BJ (cell line): ENCODE results near the gene CHI3L2. TPM values are rescaled to one million over a fixed set of nuclear protein-coding genes. Genes with fewer than 3 reads are reported as not detected.

Source experiments
- CTCF ChIA-PET: fragments of 350-600 bp; formaldehyde crosslinking; extraction: SDS; loops from one replicate; lab custom pipeline; 2021; ENCODE audit warnings: antibody characterized with exemption, inconsistent platforms; lab: Yijun Ruan, JAX
- POLR2A ChIA-PET: fragments of 300-600 bp; sonication (Branson Sonifier 250); formaldehyde crosslinking; extraction: SDS; loops from one replicate; lab custom pipeline; 2021; ENCODE audit warnings: antibody characterized with exemption; lab: Charles Lee
- DNase-seq: peaks from one replicate; pipeline ENCODE4 v3.0.0-alpha.2; 2011; ENCODE audit warnings: low read depth
- H3K27me3 ChIP-seq: 2 replicates; pipeline ENCODE4 v1.6.0; 2011; ENCODE audit warnings: low read length; ENCODE audit not compliant: control insufficient read depth, insufficient read depth
- H3K36me3 ChIP-seq: 2 replicates; pipeline ENCODE4 v1.5.1; 2011; ENCODE audit warnings: low read length; ENCODE audit not compliant: control insufficient read depth, insufficient read depth
- H3K4me3 ChIP-seq: 2 replicates; pipeline ENCODE4 v1.5.1; 2011; ENCODE audit warnings: low read depth, mild to moderate bottlenecking, control low read depth, low read length
- CTCF ChIP-seq: IDR thresholded peaks from 2 replicates; pipeline ENCODE4 v1.5.1; 2011; ENCODE audit warnings: low read depth, mild to moderate bottlenecking, control low read depth, inconsistent platforms, low read length, moderate library complexity; ENCODE audit not compliant: insufficient read depth
- polyA plus RNA-seq: library from polyadenylated mRNA; depleted of rRNA; stranded (reverse); fragments of >200 nt; gene quantifications from 2 replicates; pipeline ENCODE4 v1.2.3, GENCODE V29; 2011

CHI3L2 gene
- polyA plus RNA-seq, 1 experiment: 0.05 TPM

- ChIA-PET POLR2A (no interaction called here), CTCF (interaction anchor here (0.6 kb wide), 1 partner anchor 123 kb away, joined by 3 read pairs; no protein-coding TSS in a partner anchor)
- Histone ChIP-seq H3K4me3 (no peak overlapping the region), H3K27me3 (peaks cover 14% of the 10 kb centered on the region), H3K36me3 (no peaks in the 10 kb centered on the region)
- DNase-seq: no peak
- TF ChIP-seq CTCF: no peak
These were observed 40.4 kb downstream of the CHI3L2 start for GRCh38 chr1:111267801-111268508.

GRCh38 chr1:111269825-111270406 is 42.4 kb downstream of the CHI3L2 start:
- ChIA-PET CTCF (no interaction called here), POLR2A (no interaction called here)
- TF ChIP-seq CTCF: no peak
- no peak overlapping the region for H3K4me3 ChIP-seq
- H3K27me3 ChIP-seq: peaks cover 14% of the 10 kb centered on the region
- no peaks in the 10 kb centered on the region for H3K36me3 ChIP-seq
- DNase-seq: no peak

DNA sequence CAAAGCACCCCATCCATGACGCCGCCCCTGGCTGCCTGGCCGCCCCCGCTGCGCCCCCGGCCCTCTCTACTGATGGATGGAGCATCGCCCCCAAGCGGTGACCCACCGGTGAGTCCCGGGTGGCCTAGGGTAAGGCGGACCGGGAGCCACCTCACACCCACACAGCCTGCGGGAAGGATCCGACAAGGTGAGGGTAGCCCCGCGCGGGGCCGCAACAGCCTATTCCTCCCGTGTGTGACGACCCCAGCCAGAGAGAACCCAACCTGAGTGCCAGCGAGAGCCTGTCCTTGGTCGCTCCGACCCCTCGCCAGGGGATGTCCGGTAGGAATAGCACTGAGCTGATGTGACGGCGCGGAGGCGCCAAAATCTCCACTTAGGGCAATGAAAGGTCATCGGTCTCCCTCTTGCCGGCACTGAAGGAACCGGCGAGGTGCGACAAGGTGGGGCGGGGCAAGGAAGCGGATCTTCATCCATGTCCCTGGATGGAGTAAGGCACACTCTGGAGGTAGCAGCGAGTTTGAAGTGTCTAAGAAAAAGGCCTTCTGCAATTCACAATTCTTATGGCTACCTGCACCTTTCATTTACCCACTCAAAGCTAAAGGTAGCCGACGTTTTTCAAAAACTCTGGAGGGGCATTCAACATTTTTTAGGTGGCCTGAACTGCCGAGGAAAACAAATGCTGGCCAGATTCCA is 43.4 kb downstream of the CHI3L2 start:
- POLR2A ChIA-PET: no interaction called here

GRCh38 chr1:111271464-111271801 is 43.9 kb downstream of the CHI3L2 start:
- TF ChIP-seq CTCF: no peak
- Histone ChIP-seq H3K27me3 (peaks cover 14% of the 10 kb centered on the region), H3K4me3 (no peak overlapping the region), H3K36me3 (no peaks in the 10 kb centered on the region)
- no peak for DNase-seq
- ChIA-PET CTCF (interaction anchor here (0.6 to 1.0 kb wide), 2 partner anchors 11 to 12 kb away, joined by 3 to 5 read pairs; no protein-coding TSS in a partner anchor), POLR2A (no interaction called here)

More for the DNA sequence above, 43.4 kb downstream of the CHI3L2 start:
- TF ChIP-seq CTCF: no peak
- DNase-seq: no peak
- Histone ChIP-seq H3K4me3 (no peak overlapping the region), H3K27me3 (peaks cover 14% of the 10 kb centered on the region), H3K36me3 (no peaks in the 10 kb centered on the region)
- CTCF ChIA-PET: interaction anchor here (0.6 to 1.0 kb wide), 2 partner anchors 11 to 12 kb away, joined by 3 to 5 read pairs; no protein-coding TSS in a partner anchor

- Histone ChIP-seq H3K27me3 (peaks cover 14% of the 10 kb centered on the region), H3K36me3 (no peaks in the 10 kb centered on the region), H3K4me3 (no peak overlapping the region)
- no peak for DNase-seq
- ChIA-PET POLR2A (no interaction called here), CTCF (interaction anchor here (1.0 kb wide), 1 partner anchor 10 kb away, joined by 5 read pairs; no protein-coding TSS in a partner anchor)
- TF ChIP-seq CTCF: no peak
These were observed 44.6 kb downstream of the CHI3L2 start for GRCh38 chr1:111272081-111272480.
